Hindlimb muscle (tissue), 1 donor: ENCODE results near the gene CNN2. TPM values are rescaled to one million over a fixed set of nuclear protein-coding genes. Genes with fewer than 3 reads are reported as not detected.

ENCODE experiments used
- DNase-seq: peaks from one replicate; pipeline ENCODE4 v3.0.0-alpha.2; 2013
- polyA plus RNA-seq: library from polyadenylated mRNA; unstranded; fragments of 120-200 nt; gene quantifications from one replicate; pipeline ENCODE4 v1.2.1, GENCODE V29; 2013; ENCODE audit not compliant: insufficient read length

CNN2 gene
- polyA plus RNA-seq, 1 donor: 58.2 TPM

GRCh38 chr19:1027650-1028061 is 1.2 kb downstream of the CNN2 start:
- DNase-seq: no peak

- peak; percentile 71 for DNase-seq
Measured at GRCh38 chr19:1028062-1028926, 1.9 kb downstream of the CNN2 start.

GRCh38 chr19:1032264-1032867 is 6.0 kb downstream of the CNN2 start:
- DNase-seq: no peak

- no peak for DNase-seq
Measured at GRCh38 chr19:1035998-1036621, 9.7 kb downstream of the CNN2 start.

- DNase-seq: no peak
Measured at GRCh38 chr19:1037621-1038064, 11.2 kb downstream of the CNN2 start.

GRCh38 chr19:1038978-1039645 is 12.7 kb downstream of the CNN2 start:
- no peak for DNase-seq

GRCh38 chr19:1039646-1040475 is 13.5 kb downstream of the CNN2 start, which contains the start of gene ABCA7:
ABCA7 (plus strand) TSS chr19:1040107; CDS start chr19:1041362, 1,255 bp downstream.
- peak; percentile 94 for DNase-seq

- peak; percentile 84 for DNase-seq
Measured at GRCh38 chr19:1040476-1041271, 14.3 kb downstream of the CNN2 start.

- DNase-seq: no peak
Measured at GRCh38 chr19:1041272-1041834, 14.9 kb downstream of the CNN2 start.

- peak; percentile 70 for DNase-seq
Measured at GRCh38 chr19:1041835-1042685, 15.7 kb downstream of the CNN2 start.

GRCh38 chr19:1042689-1043511 is 16.5 kb downstream of the CNN2 start:
- no peak for DNase-seq

- no peak for DNase-seq
Measured at GRCh38 chr19:1045247-1045603, 18.8 kb downstream of the CNN2 start.

- no peak for DNase-seq
Measured at GRCh38 chr19:1046117-1046626, 19.8 kb downstream of the CNN2 start.

GRCh38 chr19:1046836-1047695 is 20.7 kb downstream of the CNN2 start:
- no peak for DNase-seq

GRCh38 chr19:1047696-1048147 is 21.3 kb downstream of the CNN2 start:
- DNase-seq: no peak

- DNase-seq: no peak
Measured at GRCh38 chr19:1049106-1049505, 22.7 kb downstream of the CNN2 start.

- DNase-seq: no peak
Measured at GRCh38 chr19:1049800-1050199, 23.4 kb downstream of the CNN2 start.
